Retinal pigment epithelial cell (primary cell): Measurements from ENCODE around the gene PDIA5.

ENCODE experiments used
- DNase-seq: peaks from one replicate; pipeline ENCODE4 v3.0.0-alpha.2; 2010; ENCODE audit warnings: low read depth
- H3K4me3 ChIP-seq: 2 replicates; pipeline ENCODE4 v1.5.1; 2011; ENCODE audit warnings: mild to moderate bottlenecking, low read length, control low read depth, moderate library complexity
- TF ChIP-seq, protein P1 (sequence below): conservative IDR thresholded peaks from 2 replicates; pipeline ENCODE4 v1.5.1; 2011; ENCODE audit warnings: low read depth, low read length, control low read depth, inconsistent platforms

The PDIA5 gene

DNA sequence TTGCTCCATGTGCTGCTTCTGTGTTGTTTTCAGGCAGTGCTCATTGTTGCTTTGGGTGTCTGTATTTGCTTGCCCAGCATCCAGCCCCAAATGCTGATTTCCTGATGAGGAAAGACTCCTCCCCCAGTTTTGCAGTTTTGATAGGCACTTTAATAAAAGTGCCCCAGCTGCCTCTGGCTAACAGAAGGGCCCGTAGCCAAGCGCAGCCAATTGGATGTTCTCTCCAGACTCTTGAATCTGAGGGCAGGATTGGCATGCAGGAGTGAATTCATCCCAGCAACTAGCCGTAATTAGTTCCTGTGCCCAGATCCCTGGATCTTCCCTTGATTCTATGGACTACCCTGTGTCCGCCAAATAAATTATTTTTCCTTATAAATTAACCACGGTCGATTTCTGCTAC lies 24.4 kb upstream of the PDIA5 start:
- TF ChIP-seq, protein P1, sequence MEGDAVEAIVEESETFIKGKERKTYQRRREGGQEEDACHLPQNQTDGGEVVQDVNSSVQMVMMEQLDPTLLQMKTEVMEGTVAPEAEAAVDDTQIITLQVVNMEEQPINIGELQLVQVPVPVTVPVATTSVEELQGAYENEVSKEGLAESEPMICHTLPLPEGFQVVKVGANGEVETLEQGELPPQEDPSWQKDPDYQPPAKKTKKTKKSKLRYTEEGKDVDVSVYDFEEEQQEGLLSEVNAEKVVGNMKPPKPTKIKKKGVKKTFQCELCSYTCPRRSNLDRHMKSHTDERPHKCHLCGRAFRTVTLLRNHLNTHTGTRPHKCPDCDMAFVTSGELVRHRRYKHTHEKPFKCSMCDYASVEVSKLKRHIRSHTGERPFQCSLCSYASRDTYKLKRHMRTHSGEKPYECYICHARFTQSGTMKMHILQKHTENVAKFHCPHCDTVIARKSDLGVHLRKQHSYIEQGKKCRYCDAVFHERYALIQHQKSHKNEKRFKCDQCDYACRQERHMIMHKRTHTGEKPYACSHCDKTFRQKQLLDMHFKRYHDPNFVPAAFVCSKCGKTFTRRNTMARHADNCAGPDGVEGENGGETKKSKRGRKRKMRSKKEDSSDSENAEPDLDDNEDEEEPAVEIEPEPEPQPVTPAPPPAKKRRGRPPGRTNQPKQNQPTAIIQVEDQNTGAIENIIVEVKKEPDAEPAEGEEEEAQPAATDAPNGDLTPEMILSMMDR: no peak
- H3K4me3 ChIP-seq: no peak overlapping the region
- DNase-seq: no peak

DNA sequence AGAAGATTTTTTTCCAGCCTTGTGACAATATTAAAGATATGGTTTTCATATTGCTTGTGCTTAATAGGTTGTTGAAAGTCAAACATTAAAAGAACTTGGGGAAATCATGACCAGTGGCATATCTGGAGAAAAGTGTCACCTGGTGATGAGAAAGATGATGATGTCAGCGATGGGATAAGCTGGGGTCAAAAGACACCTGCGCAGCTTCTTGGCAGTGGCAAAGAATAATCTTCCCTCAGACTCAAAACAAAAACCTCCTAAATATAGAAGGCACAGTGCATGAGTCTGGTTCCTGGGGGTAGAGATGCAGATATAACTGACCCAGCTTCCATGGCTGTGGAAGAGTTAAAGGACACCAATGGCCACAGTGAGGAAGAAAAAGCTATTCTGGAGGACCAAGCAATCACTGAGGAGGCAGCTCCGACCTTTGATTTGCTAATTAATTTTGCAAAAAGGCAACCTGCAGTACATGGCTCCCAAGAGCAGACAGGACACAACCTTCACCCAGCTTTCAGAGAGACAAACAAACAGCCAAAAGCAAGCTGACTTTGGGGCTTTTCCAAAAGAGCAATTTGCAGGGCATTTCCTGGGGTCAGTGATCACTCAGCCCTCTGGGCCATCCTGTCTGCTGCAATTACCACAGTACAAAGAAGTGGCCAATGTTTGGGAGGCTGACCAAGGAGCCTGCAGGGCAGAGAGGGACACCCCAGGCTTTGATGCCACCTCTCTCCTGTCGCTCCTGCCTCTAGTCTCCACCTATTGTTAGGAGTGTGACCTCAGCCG lies 21.7 kb upstream of the PDIA5 start:
- DNase-seq: no peak
- TF ChIP-seq, protein P1: no peak
- no peak overlapping the region for H3K4me3 ChIP-seq

DNA sequence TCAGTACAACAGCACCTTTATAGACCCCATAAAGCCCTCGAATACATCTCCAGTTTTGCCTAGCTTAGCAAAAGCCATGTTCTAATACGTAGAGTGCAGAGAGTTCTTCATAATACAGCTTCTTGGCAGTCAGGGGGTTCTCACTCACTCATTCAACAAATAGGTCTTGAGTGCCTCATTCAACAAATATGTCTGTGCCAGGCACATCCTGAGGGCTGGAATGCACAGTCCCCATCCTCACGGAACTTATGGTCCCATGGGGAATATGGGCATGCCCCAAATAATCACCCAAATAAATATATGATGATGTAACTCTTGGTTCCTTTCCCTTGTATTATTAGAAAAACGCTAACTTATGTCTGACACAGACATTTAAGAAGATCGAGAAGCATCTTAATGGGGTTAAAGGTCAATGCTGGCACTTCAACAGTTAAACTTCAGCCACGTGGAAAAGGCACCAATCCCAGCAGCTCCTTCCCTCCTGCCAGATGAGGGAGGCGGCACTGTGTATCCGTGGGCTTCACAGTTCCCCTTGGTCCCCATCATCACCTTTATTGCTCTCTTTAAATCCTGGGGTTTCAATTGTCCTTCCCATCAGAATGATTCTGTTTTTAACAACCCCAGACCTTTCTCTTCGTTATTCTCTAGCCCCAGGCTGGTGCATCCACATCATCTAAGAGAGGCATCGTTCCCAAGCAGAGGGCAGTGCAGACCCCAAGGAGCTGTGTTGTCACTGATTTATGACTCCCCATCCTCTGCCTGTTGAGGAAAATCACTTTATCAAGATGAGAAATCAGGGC lies 20.4 kb upstream of the PDIA5 start:
- H3K4me3 ChIP-seq: no peak overlapping the region
- TF ChIP-seq, protein P1: no peak
- peak; percentile 12 for DNase-seq

DNA sequence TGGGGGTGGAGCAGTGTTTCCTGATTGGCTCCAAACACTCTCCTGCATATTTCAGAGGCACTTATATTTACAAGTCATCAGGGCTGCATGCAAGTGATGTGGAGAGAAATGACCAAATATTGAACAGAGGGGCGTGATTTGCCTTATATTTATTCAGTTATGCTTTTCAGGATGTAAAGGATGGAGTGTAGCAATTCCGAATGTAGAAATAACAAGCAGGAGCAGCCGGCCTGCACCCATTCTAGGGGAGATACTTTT lies 19.8 kb upstream of the PDIA5 start:
- TF ChIP-seq, protein P1: no peak
- no peak overlapping the region for H3K4me3 ChIP-seq
- no peak for DNase-seq

DNA sequence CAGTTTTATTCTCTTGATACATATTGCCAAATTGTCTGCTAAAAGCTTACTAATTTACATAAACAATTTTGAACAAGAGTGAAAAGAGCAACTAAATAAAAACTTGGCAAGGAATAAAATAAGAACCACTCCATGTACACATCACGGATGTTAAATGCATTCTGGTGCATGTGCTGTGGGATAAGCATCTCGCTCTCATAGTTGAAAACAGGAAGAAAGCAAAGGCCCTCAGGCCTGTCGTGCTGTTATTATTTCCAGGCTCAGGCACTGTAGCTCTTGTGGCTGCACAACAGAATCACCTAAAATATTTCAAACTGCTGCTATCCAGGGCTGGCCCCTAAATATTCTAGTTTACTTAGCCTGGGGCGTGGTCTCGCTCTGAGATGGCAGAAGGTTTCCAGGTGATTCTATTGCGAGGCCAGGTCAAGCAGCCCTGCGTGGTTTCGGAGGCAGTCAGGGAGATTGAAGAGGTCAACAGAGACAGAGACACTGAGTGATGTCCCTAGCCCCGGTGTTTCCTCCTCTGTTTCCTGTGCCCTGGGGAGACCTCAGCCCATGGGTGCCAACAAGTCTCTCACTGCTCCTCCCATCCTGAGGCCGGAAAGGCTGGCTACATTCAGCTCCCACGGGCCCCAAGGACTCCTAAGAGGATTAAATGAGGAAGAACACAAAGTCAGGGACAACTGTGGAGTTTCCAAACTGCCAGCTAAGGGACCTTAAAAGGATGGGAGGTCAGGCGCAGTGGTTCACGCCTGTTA lies 18.2 kb upstream of the PDIA5 start:
- DNase-seq: no peak
- H3K4me3 ChIP-seq: no peak overlapping the region
- TF ChIP-seq, protein P1: no peak

DNA sequence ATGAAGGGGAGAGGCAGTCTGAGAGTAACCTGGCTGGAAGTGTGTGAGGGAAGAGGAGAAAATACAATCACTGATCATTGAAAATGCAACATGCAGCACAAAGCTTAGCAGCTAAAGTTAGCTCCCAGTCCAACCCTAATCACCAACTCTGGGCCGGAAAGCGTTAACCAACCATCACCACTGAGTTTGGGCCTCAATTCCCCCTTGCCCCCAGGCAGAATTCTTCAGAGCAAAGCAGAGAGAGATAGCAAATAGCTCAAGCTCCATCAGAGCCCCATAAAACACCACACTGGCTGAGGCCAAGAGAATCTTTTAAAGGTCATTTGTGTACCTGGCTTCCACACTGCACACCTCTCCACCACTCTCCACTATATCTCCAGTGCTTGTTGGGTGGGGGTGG lies 16.2 kb upstream of the PDIA5 start:
- no peak overlapping the region for H3K4me3 ChIP-seq
- TF ChIP-seq, protein P1: no peak
- no peak for DNase-seq
